Measurements from ENCODE around the gene LCN6.
"Not testable (repeated sequence)": the region's sequence is repeated elsewhere in the genome, so short reads cannot be mapped to it uniquely, and the experiment has no call there.

Gene LCN6

DNA sequence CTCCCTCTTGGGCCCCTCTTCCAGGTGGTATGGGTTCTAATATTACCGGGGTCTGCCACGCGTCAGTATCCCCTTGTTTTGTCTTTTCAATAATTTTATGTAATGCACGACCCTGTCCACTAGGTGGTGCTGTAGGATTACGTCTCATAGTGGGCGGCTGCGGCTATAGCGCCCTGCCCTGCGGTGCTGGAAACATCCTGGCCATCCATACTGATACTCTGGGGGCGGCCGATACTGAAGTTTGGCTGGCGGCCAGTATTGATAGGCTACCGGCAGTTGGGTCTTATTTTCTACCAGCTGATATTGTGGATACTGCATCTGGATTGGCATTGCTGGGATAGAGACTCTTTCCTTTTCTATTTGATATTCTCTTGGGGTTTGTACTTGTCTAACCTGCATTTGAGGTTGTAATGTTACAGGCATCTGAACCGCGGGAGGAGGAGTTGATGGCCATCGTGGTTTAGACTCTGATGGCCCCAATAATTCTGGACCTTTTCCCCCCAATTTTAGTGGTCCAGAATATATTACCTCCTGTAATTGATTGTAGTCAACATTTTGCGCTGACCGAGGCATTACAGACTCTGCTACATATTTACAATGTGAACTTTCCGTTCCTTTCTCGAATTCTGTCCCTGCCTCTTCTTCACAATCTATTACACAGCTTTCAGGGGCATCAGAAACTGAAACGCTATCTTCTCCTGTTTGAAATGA, 39.5 kb upstream of the LCN6 start:
- peak; percentile 76 for DNase-seq
- Mint-ChIP-seq H3K9me3 (no peaks in the 10 kb centered on the region), H3K4me1 (peaks cover 30% of the 10 kb centered on the region), H3K27me3 (peaks cover 8% of the 10 kb centered on the region), H3K4me3 (no peak overlapping the region), H3K27ac (no peak overlapping the region), H3K36me3 (ENCODE audit: low read depth) (no peaks in the 10 kb centered on the region)
- ATAC-seq = no peak

DNA sequence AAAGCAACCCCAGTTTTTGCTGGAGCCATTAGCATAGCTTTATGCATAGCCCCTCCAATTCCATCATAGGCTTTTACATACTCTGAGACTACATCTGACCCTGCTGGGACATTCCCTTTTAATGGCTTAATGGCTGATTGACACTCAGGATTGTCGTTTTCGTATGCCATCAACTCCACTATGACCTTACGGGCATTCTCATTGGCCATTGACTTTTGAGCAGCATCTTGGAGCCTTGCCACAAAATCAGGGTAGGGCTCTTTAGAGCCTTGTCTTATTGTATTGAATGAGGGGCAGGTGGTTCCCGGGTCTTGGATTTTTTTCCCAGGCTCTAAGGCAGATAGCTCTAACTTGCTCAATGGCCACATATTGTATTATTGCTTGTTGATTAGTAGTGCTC, 38.7 kb upstream of the LCN6 start:
- not testable (repeated sequence) for H3K27ac Mint-ChIP-seq; H3K9me3 Mint-ChIP-seq; DNase-seq; H3K36me3 Mint-ChIP-seq (ENCODE audit: low read depth); H3K4me3 Mint-ChIP-seq; ATAC-seq
- peaks cover 10% of the 10 kb centered on the region for H3K27me3 Mint-ChIP-seq
- H3K4me1 Mint-ChIP-seq = peaks cover 25% of the 10 kb centered on the region

DNA sequence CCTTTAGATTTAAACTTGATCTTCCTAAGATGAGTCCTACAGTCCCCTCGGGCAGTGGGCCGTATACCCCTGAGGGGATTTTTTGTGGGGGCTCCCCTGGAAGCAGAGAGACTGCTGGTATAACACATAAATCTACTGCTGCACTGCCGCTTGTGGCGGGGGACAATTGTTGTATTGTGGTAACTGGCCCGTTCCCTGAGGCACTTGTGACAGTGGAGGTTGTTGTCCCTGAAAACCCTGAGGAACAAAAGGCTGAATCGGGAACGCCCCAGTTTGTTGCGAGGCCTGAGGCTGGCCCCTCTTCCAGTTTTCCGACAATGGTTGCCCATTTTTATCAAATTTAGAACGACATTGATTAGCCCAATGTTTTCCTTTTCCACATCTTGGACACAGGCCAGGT, 38.1 kb upstream of the LCN6 start:
- DNase-seq (no peak), ATAC-seq (no peak)
- Mint-ChIP-seq H3K27me3 (peaks cover 12% of the 10 kb centered on the region), H3K9me3 (no peaks in the 10 kb centered on the region), H3K36me3 (ENCODE audit: low read depth) (no peaks in the 10 kb centered on the region), H3K4me1 (peaks cover 25% of the 10 kb centered on the region), H3K4me3 (no peak overlapping the region), H3K27ac (no peak overlapping the region)

DNA sequence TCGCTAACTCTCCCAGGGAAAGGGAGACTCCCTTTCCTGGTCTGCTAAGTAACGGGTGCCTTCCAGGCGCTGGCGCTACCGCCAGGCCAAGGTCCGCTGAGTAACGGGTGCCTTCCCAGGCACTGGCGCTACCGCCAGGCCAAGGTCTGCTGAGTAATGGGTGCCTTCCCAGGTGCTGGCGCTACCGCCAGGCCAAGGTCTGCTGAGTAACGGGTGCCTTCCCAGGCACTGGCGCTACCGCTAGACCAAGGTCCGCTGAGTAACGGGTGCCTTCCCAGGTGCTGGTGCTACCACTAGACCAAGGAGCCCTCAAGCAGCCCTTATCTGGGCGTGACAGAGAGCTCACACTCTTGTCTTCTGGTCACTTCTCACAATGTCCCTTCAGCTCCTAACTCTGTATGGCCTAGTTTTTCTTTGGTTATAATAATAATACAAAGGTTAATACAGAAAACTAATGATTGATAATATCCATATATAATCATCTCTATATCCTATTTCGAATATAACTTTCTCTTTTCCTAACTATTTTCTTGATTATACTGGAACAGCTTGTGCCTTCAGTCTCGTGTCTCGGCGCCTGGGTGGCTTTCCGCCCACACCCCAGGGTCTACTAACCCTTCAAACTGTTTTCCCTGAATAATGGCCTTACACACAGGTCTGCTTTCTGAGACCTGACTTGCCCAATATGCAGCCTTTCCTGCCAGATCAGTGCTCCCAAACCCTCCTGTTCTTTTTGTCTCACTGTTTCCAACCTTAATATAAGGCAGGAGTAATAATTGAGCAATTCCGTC, 37.4 kb upstream of the LCN6 start:
- H3K4me1 Mint-ChIP-seq = peaks cover 25% of the 10 kb centered on the region
- not testable (repeated sequence) for H3K4me3 Mint-ChIP-seq; H3K9me3 Mint-ChIP-seq; H3K27ac Mint-ChIP-seq; DNase-seq; H3K36me3 Mint-ChIP-seq (ENCODE audit: low read depth); ATAC-seq
- peaks cover 12% of the 10 kb centered on the region for H3K27me3 Mint-ChIP-seq

DNA sequence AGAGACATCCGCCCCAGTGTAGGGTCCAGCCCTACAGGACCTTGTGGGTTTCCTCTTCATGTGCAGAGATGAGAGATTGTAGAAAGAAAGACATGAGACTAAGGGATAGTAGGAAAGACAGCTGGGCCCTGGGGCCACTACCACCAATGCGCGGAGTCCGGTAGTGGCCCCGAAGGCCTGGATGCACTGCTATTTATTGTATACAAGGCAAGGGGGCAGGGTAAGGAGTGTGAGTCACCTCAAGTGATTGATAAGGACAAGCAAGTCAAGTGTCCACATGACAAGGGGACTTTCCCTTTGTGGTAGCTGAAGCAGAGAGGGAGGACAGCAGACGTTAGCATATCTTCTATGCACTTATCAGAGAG, 36.7 kb upstream of the LCN6 start:
- H3K4me3 Mint-ChIP-seq = no peak overlapping the region

DNA sequence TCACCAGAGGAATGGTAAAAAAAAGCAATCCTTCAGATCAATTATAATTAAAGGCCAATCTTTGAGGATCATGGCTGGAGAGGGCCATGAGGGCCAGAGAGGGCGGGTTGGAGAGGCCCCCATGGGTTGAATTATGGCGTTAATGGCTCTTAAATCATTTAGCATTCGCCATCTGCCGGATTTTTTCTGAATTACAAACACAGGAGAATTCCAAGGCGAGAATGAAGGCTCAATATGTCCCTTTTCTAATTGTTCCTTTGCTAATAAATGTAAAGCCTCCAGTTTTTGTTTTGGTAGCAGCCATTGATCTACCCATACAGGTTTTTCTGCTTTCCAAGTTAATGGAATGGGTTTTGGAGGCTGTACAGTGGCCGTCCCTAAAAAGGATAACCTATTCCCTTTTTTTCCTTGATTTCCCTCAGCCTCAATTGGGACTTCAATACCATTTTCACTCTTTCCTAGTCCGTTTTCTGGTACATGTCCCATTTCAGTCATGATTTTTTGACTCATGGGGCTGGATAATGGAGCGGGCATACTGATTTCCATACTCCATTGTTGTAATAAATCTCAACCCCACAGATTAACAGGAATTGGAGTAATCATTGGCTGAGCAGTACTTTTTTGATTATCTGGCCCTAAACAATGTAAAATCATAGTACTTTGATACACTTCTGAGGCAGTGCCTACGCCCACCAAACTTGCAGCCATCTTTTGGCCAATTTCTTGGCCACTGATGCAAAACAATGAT, 36.1 kb upstream of the LCN6 start:
- DNase-seq (no peak), ATAC-seq (peak; percentile 28)
- H3K9me3 Mint-ChIP-seq = no peaks in the 10 kb centered on the region
- H3K36me3 Mint-ChIP-seq (ENCODE audit: low read depth) = no peaks in the 10 kb centered on the region
- peaks cover 12% of the 10 kb centered on the region for H3K27me3 Mint-ChIP-seq
- no peak overlapping the region for H3K27ac Mint-ChIP-seq
- no peak overlapping the region for H3K4me3 Mint-ChIP-seq
- peaks cover 20% of the 10 kb centered on the region for H3K4me1 Mint-ChIP-seq

More for the DNA sequence above, 36.7 kb upstream of the LCN6 start:
- DNase-seq = no peak
- H3K9me3 Mint-ChIP-seq = no peaks in the 10 kb centered on the region
- peaks cover 12% of the 10 kb centered on the region for H3K27me3 Mint-ChIP-seq
- peaks cover 20% of the 10 kb centered on the region for H3K4me1 Mint-ChIP-seq
- no peak overlapping the region for H3K27ac Mint-ChIP-seq
- no peaks in the 10 kb centered on the region for H3K36me3 Mint-ChIP-seq (ENCODE audit: low read depth)
- no peak for ATAC-seq

DNA sequence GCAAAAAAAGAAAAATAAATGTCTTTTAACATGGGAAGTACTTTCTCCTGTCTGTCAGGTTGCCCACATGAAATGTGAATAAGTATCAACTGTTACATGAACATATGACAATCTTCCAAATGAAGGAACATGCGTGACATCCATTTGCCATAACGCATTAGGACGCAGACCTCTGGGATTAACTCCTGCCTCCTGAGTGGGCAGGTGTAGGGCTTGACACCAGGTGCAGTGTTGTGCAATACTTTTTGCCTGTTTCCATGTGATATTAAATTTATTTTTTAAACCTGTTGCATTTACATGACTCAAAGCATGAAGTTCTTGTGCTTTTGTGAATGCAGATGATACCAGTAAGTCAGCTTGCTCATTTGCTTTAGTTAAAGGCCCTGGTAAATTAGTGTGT, 34.1 kb upstream of the LCN6 start:
- Mint-ChIP-seq H3K4me3 (no peak overlapping the region), H3K9me3 (no peaks in the 10 kb centered on the region)
- ATAC-seq = no peak

DNA sequence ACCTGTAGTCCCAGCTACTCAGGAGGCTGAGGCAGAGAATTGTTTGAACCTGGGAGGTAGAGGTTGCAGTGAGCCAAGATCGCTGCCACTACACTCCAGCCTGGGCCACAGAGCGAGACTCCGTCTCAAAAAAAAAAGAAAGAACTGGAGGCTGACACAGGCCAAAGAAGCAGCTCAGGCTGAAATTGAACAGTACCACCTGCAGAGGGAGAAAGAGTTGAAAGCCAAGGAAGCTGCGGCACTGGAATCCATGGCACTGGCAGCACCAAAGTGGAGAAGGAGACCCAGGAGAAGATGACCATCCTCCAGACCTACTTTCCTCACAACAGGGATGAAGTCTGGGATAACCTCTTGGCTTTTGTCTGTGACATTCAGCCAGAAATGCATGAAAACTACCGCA, 31.5 kb upstream of the LCN6 start:
- H3K4me3 Mint-ChIP-seq = no peak overlapping the region
- no peaks in the 10 kb centered on the region for H3K9me3 Mint-ChIP-seq
- no peak for DNase-seq
- no peak for ATAC-seq
- peaks cover 14% of the 10 kb centered on the region for H3K27me3 Mint-ChIP-seq
- peaks cover 5% of the 10 kb centered on the region for H3K4me1 Mint-ChIP-seq
- no peaks in the 10 kb centered on the region for H3K36me3 Mint-ChIP-seq (ENCODE audit: low read depth)
- H3K27ac Mint-ChIP-seq = no peak overlapping the region

More for the DNA sequence above, 34.1 kb upstream of the LCN6 start:
- Mint-ChIP-seq H3K27me3 (peaks cover 22% of the 10 kb centered on the region), H3K4me1 (peaks cover 5% of the 10 kb centered on the region), H3K36me3 (ENCODE audit: low read depth) (no peaks in the 10 kb centered on the region), H3K27ac (no peak overlapping the region)
- no peak for DNase-seq

DNA sequence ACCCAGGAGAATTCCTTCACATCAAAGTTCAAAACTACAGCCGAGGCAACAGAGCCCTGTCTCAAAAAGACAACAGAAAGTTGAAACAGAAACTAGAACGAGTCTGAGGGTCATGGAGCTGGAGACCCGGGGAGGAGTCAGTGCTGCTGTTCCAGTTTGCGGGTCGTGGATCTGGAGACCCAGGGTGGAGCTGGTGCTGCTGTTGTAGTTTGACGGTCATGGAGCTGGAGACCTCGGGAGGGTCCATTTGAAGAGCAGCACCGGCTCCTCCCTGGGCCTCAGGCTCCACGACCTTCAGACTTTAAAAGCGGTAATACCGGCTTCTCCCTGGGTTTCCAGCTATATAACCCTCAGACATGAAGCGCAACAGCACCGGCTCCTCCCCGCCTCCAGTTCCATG, 29.0 kb upstream of the LCN6 start:
- H3K27ac Mint-ChIP-seq = no peak overlapping the region
- peaks cover 14% of the 10 kb centered on the region for H3K27me3 Mint-ChIP-seq
- no peaks in the 10 kb centered on the region for H3K4me1 Mint-ChIP-seq
- no peak for DNase-seq
- H3K9me3 Mint-ChIP-seq = peaks cover 7% of the 10 kb centered on the region
- H3K36me3 Mint-ChIP-seq (ENCODE audit: low read depth) = peaks cover 3% of the 10 kb centered on the region
- ATAC-seq = no peak
- H3K4me3 Mint-ChIP-seq = no peak overlapping the region

DNA sequence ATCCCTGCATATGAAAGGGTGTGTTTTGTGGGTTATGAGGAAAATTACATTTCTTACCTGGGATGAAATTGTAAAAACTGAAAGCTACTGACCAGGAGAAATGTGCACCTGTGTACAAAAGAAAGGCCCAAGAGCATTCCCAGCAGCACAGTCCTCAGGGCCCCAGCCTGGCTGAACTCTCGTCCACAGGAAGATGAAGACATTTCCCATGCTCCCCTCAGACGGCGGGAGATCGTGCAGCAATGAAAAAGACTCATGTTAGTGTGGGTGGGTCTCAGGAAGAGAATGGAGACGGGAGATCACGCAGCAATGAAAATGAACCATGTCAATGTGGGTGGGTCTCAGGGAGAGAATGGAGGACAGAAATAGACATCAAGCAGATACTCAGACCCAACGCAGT, 28.6 kb upstream of the LCN6 start:
- peaks cover 11% of the 10 kb centered on the region for H3K27me3 Mint-ChIP-seq

DNA sequence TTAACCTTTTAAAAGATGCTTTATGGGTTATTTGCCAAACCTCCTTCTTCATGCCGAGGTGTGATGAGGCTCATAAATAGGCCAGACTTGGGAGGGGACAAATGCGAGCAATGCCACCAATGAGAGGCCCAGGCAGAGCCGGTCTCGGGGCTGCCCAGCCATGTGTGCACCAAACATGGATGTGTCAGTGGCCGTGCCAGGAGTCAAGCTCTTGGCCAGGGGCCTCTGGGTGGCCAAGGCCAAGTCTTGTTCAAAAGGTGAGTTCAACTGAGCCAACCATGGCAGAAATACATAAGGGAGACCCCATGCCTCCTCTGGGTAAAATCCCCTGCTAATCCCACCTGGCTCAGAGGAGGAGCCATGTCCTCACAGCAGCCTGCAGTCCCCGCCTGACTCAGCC, 26.9 kb upstream of the LCN6 start:
- no peak overlapping the region for H3K4me3 Mint-ChIP-seq
- H3K27me3 Mint-ChIP-seq = peaks cover 12% of the 10 kb centered on the region
- DNase-seq (no peak), ATAC-seq (no peak)
- H3K36me3 Mint-ChIP-seq (ENCODE audit: low read depth) = peaks cover 3% of the 10 kb centered on the region
- H3K4me1 Mint-ChIP-seq = peaks cover 2% of the 10 kb centered on the region
- no peak overlapping the region for H3K27ac Mint-ChIP-seq
- peaks cover 7% of the 10 kb centered on the region for H3K9me3 Mint-ChIP-seq

More for the DNA sequence above, 28.6 kb upstream of the LCN6 start:
- no peak for DNase-seq
- Mint-ChIP-seq H3K4me1 (no peaks in the 10 kb centered on the region), H3K36me3 (ENCODE audit: low read depth) (peaks cover 3% of the 10 kb centered on the region), H3K9me3 (peaks cover 7% of the 10 kb centered on the region), H3K27ac (no peak overlapping the region), H3K4me3 (no peak overlapping the region)
- ATAC-seq = no peak

DNA sequence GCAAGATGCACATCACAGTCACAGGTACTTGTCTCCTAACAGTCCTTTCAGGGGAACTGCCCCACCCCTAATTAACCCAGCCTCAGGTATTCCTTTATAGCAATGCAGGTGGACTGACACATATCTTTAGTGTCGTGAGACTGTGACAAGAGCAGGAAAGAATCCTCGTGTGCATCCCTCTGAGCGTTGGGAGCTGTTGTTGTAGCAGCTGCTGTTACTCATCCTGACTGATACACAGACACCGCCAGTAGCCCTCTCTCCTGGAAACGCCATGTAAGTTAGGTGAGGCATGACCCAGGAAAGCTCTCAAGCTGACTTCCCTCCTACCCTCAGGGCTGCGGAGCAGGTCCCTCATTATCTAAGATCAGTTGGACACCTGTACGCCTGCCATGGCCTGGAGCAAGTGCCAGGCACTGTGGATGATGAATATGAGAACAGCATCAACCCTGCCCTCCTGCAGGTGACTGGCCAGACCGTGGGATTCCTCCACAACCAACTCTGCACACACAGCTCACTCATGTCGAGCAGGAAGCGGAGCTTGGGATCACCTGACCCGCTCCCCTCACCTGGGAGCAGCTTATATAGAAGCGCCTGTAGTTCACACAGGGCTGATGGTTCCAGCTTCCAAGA, 26.2 kb upstream of the LCN6 start:
- H3K27me3 Mint-ChIP-seq = peaks cover 14% of the 10 kb centered on the region
- ATAC-seq (no peak), DNase-seq (no peak)
- peaks cover 3% of the 10 kb centered on the region for H3K36me3 Mint-ChIP-seq (ENCODE audit: low read depth)
- H3K4me1 Mint-ChIP-seq = peaks cover 2% of the 10 kb centered on the region
- H3K9me3 Mint-ChIP-seq = peaks cover 7% of the 10 kb centered on the region
- no peak overlapping the region for H3K27ac Mint-ChIP-seq
- H3K4me3 Mint-ChIP-seq = no peak overlapping the region

DNA sequence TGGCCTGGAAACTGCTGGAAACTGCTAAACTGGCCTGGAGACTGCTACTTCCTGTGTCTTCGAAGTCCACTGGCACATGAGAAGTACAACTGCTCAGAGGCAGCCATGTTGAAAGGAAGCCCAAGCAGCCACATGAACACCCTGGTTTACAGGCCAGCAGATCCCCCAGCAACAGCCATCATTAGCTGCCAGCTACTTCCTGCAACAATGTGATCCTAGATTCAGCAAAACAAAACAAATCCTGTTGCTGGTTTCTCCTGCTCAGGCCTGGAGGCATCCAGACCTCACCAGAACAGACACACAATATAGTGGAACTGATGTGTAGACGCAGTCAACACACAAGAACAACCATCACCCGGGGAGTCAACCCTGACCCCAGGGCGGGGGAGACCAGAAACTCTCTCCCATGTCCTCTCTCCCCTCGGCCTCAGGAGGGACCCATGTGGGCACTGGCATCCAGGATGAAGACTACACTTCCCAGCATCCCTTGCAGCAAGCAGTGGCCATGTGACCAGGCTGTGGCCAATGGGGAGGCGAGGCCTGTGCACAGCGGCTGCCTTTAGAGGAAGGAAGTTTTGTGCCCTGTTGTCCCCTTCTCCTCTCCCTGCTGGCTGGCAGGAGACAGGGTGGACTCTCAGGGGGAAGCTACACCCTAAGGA, 25.2 kb upstream of the LCN6 start:
- no peak overlapping the region for H3K4me3 Mint-ChIP-seq
- H3K9me3 Mint-ChIP-seq = peaks cover 7% of the 10 kb centered on the region
- H3K4me1 Mint-ChIP-seq = peaks cover 2% of the 10 kb centered on the region
- peak; percentile 57 for ATAC-seq
- no peak overlapping the region for H3K27ac Mint-ChIP-seq
- peak; percentile 37 for DNase-seq
- H3K36me3 Mint-ChIP-seq (ENCODE audit: low read depth) = peaks cover 3% of the 10 kb centered on the region
- H3K27me3 Mint-ChIP-seq = peaks cover 11% of the 10 kb centered on the region

DNA sequence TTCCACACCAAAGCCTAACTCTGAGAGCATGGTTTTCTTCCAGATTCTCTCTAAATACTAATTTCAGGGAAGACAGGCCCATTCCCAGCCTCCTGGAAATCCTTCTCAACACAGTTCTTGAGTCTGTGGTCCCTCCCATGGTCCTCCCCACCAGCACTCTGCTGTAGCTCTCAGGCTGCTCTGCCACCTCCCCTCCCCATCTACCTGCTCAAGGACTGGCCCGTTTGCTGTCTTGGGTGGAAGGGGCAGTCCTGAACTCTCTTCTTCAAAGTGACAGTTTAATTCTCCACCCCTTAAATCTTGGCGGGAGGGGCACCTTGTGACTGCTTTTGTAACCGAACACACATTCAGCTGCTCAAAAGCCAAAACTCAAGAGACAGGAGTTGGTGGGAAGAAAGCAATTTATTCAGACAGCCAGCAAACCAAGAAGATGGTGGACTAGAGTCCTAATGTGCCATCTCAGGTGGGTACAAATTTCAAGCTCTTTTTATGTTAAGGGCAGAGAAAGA, 23.6 kb upstream of the LCN6 start:
- H3K9me3 Mint-ChIP-seq = peaks cover 7% of the 10 kb centered on the region
- ATAC-seq = no peak

More for the DNA sequence above, 23.6 kb upstream of the LCN6 start:
- Mint-ChIP-seq H3K27ac (no peak overlapping the region), H3K4me1 (peaks cover 4% of the 10 kb centered on the region), H3K27me3 (peaks cover 13% of the 10 kb centered on the region), H3K36me3 (ENCODE audit: low read depth) (peaks cover 3% of the 10 kb centered on the region), H3K4me3 (no peak overlapping the region)
- no peak for DNase-seq
